WTC11 (cell line): Measurements from ENCODE around the gene CYP2U1. TPM values are rescaled to one million over a fixed set of nuclear protein-coding genes. Genes with fewer than 3 reads are reported as not detected.

Experiments used
- ATF1 ChIP-seq: sonication (generic); formaldehyde crosslinking; IDR thresholded peaks from 2 replicates; pipeline ENCODE4 v1.8.1; 2023; ENCODE audit warnings: mild to moderate bottlenecking, moderate library complexity, missing genetic modification reagents
- ATF3 ChIP-seq: sonication (generic); formaldehyde crosslinking; conservative IDR thresholded peaks from 2 replicates; pipeline ENCODE4 v1.8.1; 2022; ENCODE audit warnings: mild to moderate bottlenecking, missing genetic modification reagents
- CREM ChIP-seq: sonication (generic); formaldehyde crosslinking; IDR thresholded peaks from 2 replicates; pipeline ENCODE4 v1.8.1; 2022; ENCODE audit warnings: mild to moderate bottlenecking, missing genetic modification reagents, moderate library complexity
- ESRRA ChIP-seq: sonication (generic); formaldehyde crosslinking; IDR thresholded peaks from 2 replicates; pipeline ENCODE4 v1.8.1; 2022; ENCODE audit warnings: mild to moderate bottlenecking, missing genetic modification reagents, borderline replicate concordance
- FOXK1 ChIP-seq: sonication (generic); formaldehyde crosslinking; IDR thresholded peaks from 2 replicates; pipeline ENCODE4 v1.8.0; 2022; ENCODE audit warnings: mild to moderate bottlenecking, moderate library complexity, missing genetic modification reagents
- FOXP4 ChIP-seq: sonication (generic); formaldehyde crosslinking; IDR thresholded peaks from 2 replicates; pipeline ENCODE4 v1.8.0; 2022; ENCODE audit warnings: mild to moderate bottlenecking, missing genetic modification reagents
- GRHL2 ChIP-seq: fragments of 250-450 bp; sonication (Bioruptor Pico); IDR thresholded peaks from 2 replicates; pipeline ENCODE4 v1.8.0; 2022; ENCODE audit warnings: mild to moderate bottlenecking, moderate library complexity; ENCODE audit not compliant: insufficient replicate concordance, severe bottlenecking
- IRF1 ChIP-seq: sonication (generic); formaldehyde crosslinking; IDR thresholded peaks from 2 replicates; pipeline ENCODE4 v1.8.0; 2023; ENCODE audit warnings: missing genetic modification reagents
- JAZF1 ChIP-seq: fragments of 250-450 bp; sonication (Bioruptor Pico); IDR thresholded peaks from 2 replicates; pipeline ENCODE4 v1.9.0; 2021; ENCODE audit warnings: moderate library complexity, mild to moderate bottlenecking, inconsistent platforms
- JUN ChIP-seq: sonication (generic); formaldehyde crosslinking; IDR thresholded peaks from 2 replicates; pipeline ENCODE4 v1.8.0; 2023; ENCODE audit warnings: mild to moderate bottlenecking, missing genetic modification reagents
- KAT7 ChIP-seq: sonication (generic); formaldehyde crosslinking; IDR thresholded peaks from 2 replicates; pipeline ENCODE4 v1.8.1; 2023; ENCODE audit warnings: missing genetic modification reagents, mild to moderate bottlenecking, borderline replicate concordance
- MXD4 ChIP-seq: fragments of 250-450 bp; sonication (Bioruptor Pico); IDR thresholded peaks from 2 replicates; pipeline ENCODE4 v1.8.0; 2021; ENCODE audit warnings: mild to moderate bottlenecking, moderate library complexity, borderline replicate concordance
- MYBL2 ChIP-seq: sonication (generic); formaldehyde crosslinking; IDR thresholded peaks from 2 replicates; pipeline ENCODE4 v1.8.1; 2023; ENCODE audit warnings: mild to moderate bottlenecking, moderate library complexity, missing genetic modification reagents
- NFATC4 ChIP-seq: fragments of 250-450 bp; sonication (Bioruptor Pico); IDR thresholded peaks from 2 replicates; pipeline ENCODE4 v1.9.0; 2021; ENCODE audit warnings: mild to moderate bottlenecking
- OVOL2 ChIP-seq: fragments of 250-450 bp; sonication (Bioruptor Pico); IDR thresholded peaks from 2 replicates; pipeline ENCODE4 v1.9.0; 2021; ENCODE audit warnings: mild to moderate bottlenecking, borderline replicate concordance
- RELA ChIP-seq: sonication (generic); formaldehyde crosslinking; IDR thresholded peaks from 2 replicates; pipeline ENCODE4 v1.8.1; 2022; ENCODE audit warnings: missing genetic modification reagents, mild to moderate bottlenecking, borderline replicate concordance
- SMAD4 ChIP-seq: sonication (generic); formaldehyde crosslinking; IDR thresholded peaks from 2 replicates; pipeline ENCODE4 v1.8.0; 2022; ENCODE audit warnings: mild to moderate bottlenecking, missing genetic modification reagents
- SOX15 ChIP-seq: fragments of 250-450 bp; sonication (Bioruptor Pico); IDR thresholded peaks from 2 replicates; pipeline ENCODE4 v1.9.0; 2021; ENCODE audit warnings: mild to moderate bottlenecking
- STAT6 ChIP-seq: sonication (generic); formaldehyde crosslinking; conservative IDR thresholded peaks from 2 replicates; pipeline ENCODE4 v1.8.1; 2023; ENCODE audit warnings: mild to moderate bottlenecking, low read depth, missing genetic modification reagents, moderate library complexity
- TCF7 ChIP-seq: sonication (generic); formaldehyde crosslinking; IDR thresholded peaks from 2 replicates; pipeline ENCODE4 v1.8.0; 2022; ENCODE audit warnings: mild to moderate bottlenecking, low read depth, missing genetic modification reagents, moderate library complexity
- TEAD4 ChIP-seq: sonication (generic); formaldehyde crosslinking; IDR thresholded peaks from 2 replicates; pipeline ENCODE4 v1.8.0; 2022; ENCODE audit warnings: mild to moderate bottlenecking, missing genetic modification reagents
- TP53 ChIP-seq: sonication (generic); formaldehyde crosslinking; IDR thresholded peaks from 2 replicates; pipeline ENCODE4 v1.8.1; 2023; ENCODE audit warnings: mild to moderate bottlenecking, missing genetic modification reagents
- USF2 ChIP-seq: sonication (generic); formaldehyde crosslinking; IDR thresholded peaks from 2 replicates; pipeline ENCODE4 v1.8.1; 2023; ENCODE audit warnings: mild to moderate bottlenecking, missing genetic modification reagents, moderate library complexity
- ZBTB21 ChIP-seq: sonication (generic); formaldehyde crosslinking; IDR thresholded peaks from 2 replicates; pipeline ENCODE4 v1.8.1; 2023; ENCODE audit warnings: mild to moderate bottlenecking, missing genetic modification reagents, borderline replicate concordance
- ZNF281 ChIP-seq: sonication (generic); formaldehyde crosslinking; IDR thresholded peaks from 2 replicates; pipeline ENCODE4 v1.8.0; 2023; ENCODE audit warnings: mild to moderate bottlenecking, missing genetic modification reagents
- ZNF317 ChIP-seq: sonication (generic); formaldehyde crosslinking; IDR thresholded peaks from 2 replicates; pipeline ENCODE4 v1.8.1; 2023; ENCODE audit warnings: low read depth, mild to moderate bottlenecking, moderate library complexity, missing genetic modification reagents, borderline replicate concordance
- total RNA-seq: library from RNA; stranded (reverse); gene quantifications from 3 replicates; pipeline ENCODE4 v1.2.3, GENCODE V29; 2021

The CYP2U1 gene
- total RNA-seq, 1 experiment from 2014 or later, result 2.9 TPM

GRCh38 chr4:107989537-107990386 lies 58.4 kb downstream of the CYP2U1 start, which contains the start of gene HADH (continued):
- TF ChIP-seq TCF7 (CRISPR knock-in tag), result 0 out of 2 replicates have a peak, but pooled peaks have one; percentile 49
- TF ChIP-seq ZNF281 (CRISPR knock-in tag), result no peak; the same call in 1 of the 2 replicates
- peak; percentile 31; the same call in 1 of the 2 replicates for TF ChIP-seq SMAD4
- TF ChIP-seq FOXP4, result peak; percentile 90
- peak; percentile 82 for TF ChIP-seq USF2 (CRISPR knock-in tag)
- no peak for TF ChIP-seq SOX15 (CRISPR knock-in tag)
- no peak for TF ChIP-seq NFATC4 (CRISPR knock-in tag)
- TF ChIP-seq ATF1 (CRISPR knock-in tag), result no peak
- 0 out of 2 replicates have a peak, but pooled peaks have one; percentile 45 for TF ChIP-seq TEAD4 (CRISPR knock-in tag)
- no peak for TF ChIP-seq JAZF1 (CRISPR knock-in tag)
- TF ChIP-seq OVOL2 (CRISPR knock-in tag), result no peak
- no peak for TF ChIP-seq GRHL2
- TF ChIP-seq TP53 (CRISPR knock-in tag), result peak; percentile 65; the same call in 1 of the 2 replicates
- TF ChIP-seq CREM (CRISPR knock-in tag), result peak; percentile 88
- peak; percentile 85 for TF ChIP-seq MYBL2 (CRISPR knock-in tag)
- no peak for TF ChIP-seq STAT6 (CRISPR knock-in tag)
- TF ChIP-seq ESRRA (CRISPR knock-in tag), result peak; percentile 89
- no peak for TF ChIP-seq ZNF317 (CRISPR knock-in tag)
- TF ChIP-seq IRF1, result peak; percentile 86
- TF ChIP-seq MXD4, result no peak
- TF ChIP-seq RELA (CRISPR knock-in tag), result peak; percentile 94
- TF ChIP-seq FOXK1 (CRISPR knock-in tag), result peak; percentile 86
- peak; percentile 43; the same call in 1 of the 2 replicates for TF ChIP-seq JUN (CRISPR knock-in tag)
- TF ChIP-seq ZBTB21 (CRISPR knock-in tag), result peak; percentile 95
- peak; percentile 84; the same call in 1 of the 2 replicates for TF ChIP-seq KAT7
- TF ChIP-seq ATF3 (CRISPR knock-in tag), result no peak; the same call in 1 of the 2 replicates
